Renal cortex interstitium (tissue), 11 donors: ENCODE results near the gene MAP4K4. TPM values are rescaled to one million over a fixed set of nuclear protein-coding genes. Genes with fewer than 3 reads are reported as not detected.
"Not testable (repeated sequence)": the region's sequence is repeated elsewhere in the genome, so short reads cannot be mapped to it uniquely, and the experiment has no call there.

Experiments used
- DNase-seq, 11 donors: peaks; one replicate each; pipeline ENCODE4 v3.0.0-alpha.2; 2013; ENCODE audit warnings: low read depth in 9 of 11, low spot score in 4 of 11; ENCODE audit errors: extremely low read depth in 1 of 11
- polyA plus RNA-seq, 3 donors: library from polyadenylated mRNA; unstranded; fragments of 120-200 nt; gene quantifications; one replicate each; pipeline ENCODE4 v1.2.1, GENCODE V29; 2013; ENCODE audit not compliant: insufficient read length in 3 of 3

MAP4K4 gene
- polyA plus RNA-seq, 3 donors = 73.1 to 86.2 (median 80.4) TPM

- DNase-seq = no peak
These were observed 202.9 kb downstream of the MAP4K4 start for GRCh38 chr2:101900375-101900774.

- DNase-seq = no peak
These were observed 203.7 kb downstream of the MAP4K4 start for GRCh38 chr2:101901241-101901640.

- no peak for DNase-seq
These were observed 204.7 kb downstream of the MAP4K4 start for GRCh38 chr2:101902169-101902568.

GRCh38 chr2:101904916-101905315 lies 207.4 kb downstream of the MAP4K4 start:
- DNase-seq = no peak

- no peak for DNase-seq
These were observed 208.3 kb downstream of the MAP4K4 start for GRCh38 chr2:101905746-101906336.

GRCh38 chr2:101909760-101910159 lies 212.3 kb downstream of the MAP4K4 start:
- DNase-seq = no peak

GRCh38 chr2:101912545-101912944 lies 215.0 kb downstream of the MAP4K4 start:
- DNase-seq = no peak

- no peak for DNase-seq
These were observed 223.9 kb downstream of the MAP4K4 start for GRCh38 chr2:101921319-101921952.

- DNase-seq = no peak
These were observed 224.4 kb downstream of the MAP4K4 start for GRCh38 chr2:101921953-101922325.

GRCh38 chr2:101924311-101924710 lies 226.8 kb downstream of the MAP4K4 start:
- not testable (repeated sequence) for DNase-seq

GRCh38 chr2:101930019-101930418 lies 232.5 kb downstream of the MAP4K4 start:
- DNase-seq = no peak

- no peak for DNase-seq
These were observed 233.3 kb downstream of the MAP4K4 start for GRCh38 chr2:101930847-101931246.

- no peak for DNase-seq
These were observed 233.9 kb downstream of the MAP4K4 start for GRCh38 chr2:101931402-101931801.

GRCh38 chr2:101935764-101936163 lies 238.3 kb downstream of the MAP4K4 start:
- DNase-seq = not testable (repeated sequence)

- DNase-seq = no peak
These were observed 245.3 kb downstream of the MAP4K4 start for GRCh38 chr2:101942851-101943250.

Other genes starting within 250 kb of the MAP4K4 start
- gene RFX8, start 222.6 kb upstream of the MAP4K4 start, polyA plus RNA-seq = 1 to 10 TPM in 2 of 3 donors, under 1 TPM in 1; 0.50 to 1.3 (median 1.1) TPM